SW480 (cell line): Measurements from ENCODE around the gene PLA1A.

ENCODE experiments used
- DNase-seq: peaks from one replicate; pipeline ENCODE4 v3.0.0-alpha.2; 2016; ENCODE audit warnings: low spot score

PLA1A gene

DNA sequence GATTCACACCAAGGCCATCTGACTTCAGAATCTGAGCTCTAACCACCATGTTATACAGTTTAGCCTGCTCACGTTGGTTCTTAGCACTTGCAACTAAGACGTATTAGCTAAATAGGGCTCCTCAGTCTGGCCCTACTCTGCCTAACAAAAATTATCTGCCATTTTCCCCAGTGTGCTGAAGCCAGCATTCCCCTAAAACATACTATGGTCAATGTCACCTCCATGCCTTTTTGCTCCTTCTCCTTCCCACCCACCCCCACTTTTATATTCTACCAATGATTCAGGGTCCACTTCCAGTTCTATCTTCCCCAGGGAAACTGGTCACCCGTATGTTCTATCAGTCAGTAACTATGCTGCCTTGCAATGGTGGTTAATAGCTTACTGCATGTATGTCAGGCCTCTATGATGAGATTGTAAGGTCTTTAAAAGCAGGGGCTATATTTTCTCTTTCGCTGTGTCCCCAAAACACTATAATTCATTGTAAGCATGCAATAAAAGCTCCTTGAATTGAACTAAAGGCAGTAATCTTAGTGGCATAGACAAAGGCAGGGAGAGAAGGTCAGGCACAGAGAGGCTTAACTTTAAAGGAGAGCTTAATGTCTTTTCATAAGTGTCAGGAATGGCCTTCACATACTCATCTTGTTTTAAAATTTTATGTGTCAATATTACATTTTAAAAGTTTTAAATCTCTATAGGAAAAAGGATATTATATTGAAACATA is 39.4 kb downstream of the PLA1A start:
- no peak for DNase-seq

DNA sequence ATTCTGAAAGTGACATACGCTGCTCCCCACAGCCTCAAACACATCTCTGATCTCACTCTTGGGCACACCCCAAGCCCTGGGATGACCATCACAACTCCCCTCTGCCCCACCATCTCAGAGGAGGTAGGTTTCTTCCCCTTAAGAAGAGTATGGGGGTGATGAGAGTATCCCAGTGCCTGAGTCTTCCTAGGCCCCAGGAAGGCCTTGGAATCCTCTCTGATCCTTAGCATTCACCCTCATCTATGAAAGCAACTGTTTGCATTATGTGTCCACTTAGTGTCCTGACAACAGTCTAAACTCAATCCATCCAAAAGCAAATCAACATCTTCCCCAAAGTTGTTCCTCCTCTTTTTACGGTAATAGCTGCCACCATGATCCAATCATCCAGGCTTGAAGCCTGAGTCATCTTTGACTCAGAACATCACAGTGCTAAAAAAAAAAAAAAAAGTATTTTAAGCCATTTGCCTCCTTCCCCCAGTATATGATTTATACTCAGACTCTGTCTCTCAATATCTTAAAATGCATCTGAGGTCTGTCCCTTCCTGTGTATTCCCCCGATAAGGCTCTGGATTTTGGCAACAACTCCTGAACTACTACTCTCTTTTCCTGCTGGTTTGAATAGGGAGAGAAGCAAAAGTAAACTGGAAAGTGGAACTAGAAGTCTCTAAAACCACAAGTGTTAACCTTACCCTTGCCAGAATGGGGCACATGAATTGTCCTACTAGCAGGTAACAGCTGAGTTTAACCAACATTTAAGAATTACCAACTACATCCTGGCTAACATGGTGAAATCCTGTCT is 40.2 kb downstream of the PLA1A start:
- no peak for DNase-seq

GRCh38 chr3:119639494-119640350 is 42.0 kb downstream of the PLA1A start:
- no peak for DNase-seq

- DNase-seq: no peak
These were observed 43.7 kb downstream of the PLA1A start for GRCh38 chr3:119641416-119641815.

DNA sequence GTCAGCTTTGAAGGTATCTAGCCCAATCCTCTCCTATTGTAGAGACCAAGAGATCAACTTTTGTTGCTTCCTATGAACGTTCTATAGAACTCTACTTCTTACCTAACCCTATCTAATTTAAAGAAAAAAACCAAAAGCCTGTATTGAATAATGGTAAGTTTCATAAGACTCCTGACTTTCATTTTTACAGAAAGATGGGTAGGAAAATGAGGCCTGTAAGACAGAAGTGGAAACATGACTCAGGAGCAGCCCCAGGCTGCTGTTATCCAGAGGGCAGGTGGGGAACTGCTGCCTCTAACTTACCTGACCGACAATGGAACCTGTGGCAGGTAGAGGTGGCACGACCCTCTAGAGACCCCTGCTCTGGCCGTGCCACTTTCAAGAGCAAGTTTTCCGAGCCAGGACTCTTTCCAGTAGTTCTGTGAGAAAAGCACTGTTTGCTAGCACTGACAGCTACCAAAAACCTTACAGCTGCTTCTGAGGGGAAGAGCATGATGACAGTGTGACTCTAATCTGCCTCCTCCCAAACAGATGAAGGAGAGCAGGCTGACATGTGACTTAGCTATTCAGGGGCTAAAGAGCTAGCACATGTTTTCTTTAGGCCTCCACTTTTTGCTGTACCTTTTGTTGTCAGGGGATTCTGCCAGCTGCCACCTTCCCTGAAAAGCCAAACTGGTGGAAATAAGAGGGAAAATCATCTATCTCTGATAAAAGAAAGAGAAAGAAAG is 45.2 kb downstream of the PLA1A start:
- DNase-seq: no peak

DNA sequence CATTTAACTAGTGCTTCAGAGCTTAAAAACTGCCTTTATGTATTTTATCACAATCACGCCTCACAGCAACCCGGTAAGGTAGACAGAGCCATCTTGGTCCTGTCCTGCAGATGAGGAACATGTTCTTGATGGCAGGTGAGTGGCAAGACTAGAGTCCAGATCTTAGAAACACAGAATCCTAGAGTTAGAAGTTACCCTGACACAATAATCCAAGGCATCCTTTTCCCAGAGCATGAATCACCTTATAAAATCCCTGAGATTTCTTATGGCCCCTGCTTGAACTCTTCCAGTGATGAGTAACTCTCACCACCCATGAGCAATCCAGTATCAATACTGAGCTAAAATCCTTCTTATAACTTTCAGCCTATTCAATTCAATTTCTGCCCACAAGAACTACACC is 45.8 kb downstream of the PLA1A start:
- DNase-seq: no peak

DNA sequence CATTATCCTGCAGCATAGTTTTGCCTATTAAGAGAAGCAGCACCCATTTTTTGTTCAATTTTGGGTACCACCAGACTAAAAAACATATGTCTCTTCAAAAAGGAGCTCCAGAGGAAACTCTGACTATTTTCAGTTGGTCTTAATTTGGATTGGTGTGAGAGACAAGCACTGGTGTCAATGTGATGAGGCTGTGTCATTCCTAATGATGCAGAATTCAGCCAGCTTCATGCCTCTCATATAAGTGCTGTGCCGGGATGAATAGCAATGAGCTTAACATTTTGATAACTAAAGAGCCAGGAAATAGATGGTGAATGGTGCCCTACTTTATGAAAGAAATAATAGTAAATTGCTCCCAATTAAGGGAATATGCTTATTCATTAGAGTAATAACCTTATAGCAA is 46.8 kb downstream of the PLA1A start:
- DNase-seq: no peak

- no peak for DNase-seq
These were observed 48.1 kb downstream of the PLA1A start for GRCh38 chr3:119645813-119646212.

GRCh38 chr3:119647171-119647570 is 49.5 kb downstream of the PLA1A start:
- DNase-seq: no peak

DNA sequence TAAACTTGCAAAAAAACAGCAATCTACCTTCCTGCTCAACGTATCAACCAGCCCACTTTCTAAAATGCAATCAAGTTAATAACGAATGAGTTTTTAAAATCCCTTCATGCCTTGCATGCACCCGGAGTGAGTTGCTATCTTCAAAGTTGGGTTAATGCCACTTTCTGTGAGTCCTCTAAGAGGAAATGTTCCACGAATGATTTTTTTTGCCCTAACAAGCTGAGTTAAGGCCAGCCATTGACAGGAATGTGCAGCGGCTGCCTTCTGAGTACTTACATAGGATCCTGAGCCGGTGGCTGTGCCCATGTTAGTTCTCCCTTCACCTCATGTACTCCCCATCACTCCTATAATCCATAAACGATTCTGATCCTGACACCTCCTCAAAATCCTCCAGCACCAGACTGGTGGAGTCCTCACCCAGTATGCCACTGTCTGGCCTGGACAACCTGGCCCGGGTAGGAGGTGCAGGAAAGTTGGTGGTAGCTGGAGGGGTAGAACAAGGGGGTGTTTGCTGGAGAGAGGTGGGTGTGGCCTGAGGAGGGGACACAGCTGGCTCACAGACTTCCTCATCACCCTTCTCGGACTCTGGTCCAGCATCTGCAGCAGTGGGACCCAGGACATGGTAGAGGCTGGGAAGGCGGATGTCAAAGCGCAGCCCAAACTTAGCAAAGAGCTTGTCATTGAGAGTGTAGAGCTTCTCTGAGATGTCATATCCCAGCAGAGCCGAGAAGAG is 50.3 kb downstream of the PLA1A start:
- no peak for DNase-seq

GRCh38 chr3:119649761-119650160 is 52.1 kb downstream of the PLA1A start:
- no peak for DNase-seq

GRCh38 chr3:119652306-119653033 is 54.8 kb downstream of the PLA1A start:
- no peak for DNase-seq

DNA sequence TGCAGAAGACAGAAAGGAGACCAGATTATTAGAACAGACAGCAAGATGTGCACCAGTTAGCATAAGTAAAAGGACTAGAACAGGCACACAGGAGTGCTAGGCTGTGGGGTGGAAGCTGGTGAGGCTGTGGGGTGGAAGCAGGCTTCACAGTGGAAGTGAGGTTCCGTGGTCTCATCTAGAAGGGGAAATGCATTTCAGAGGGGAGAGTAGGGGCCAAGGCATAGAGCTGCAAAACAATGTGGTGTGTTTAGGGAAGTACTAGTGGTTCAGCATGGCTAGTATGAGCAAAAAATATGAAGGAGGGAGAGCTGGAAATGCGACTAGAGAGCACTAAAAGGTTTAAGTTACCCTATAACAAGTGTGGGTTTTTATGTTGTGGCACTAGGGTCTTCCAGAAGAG is 56.2 kb downstream of the PLA1A start:
- DNase-seq: no peak

DNA sequence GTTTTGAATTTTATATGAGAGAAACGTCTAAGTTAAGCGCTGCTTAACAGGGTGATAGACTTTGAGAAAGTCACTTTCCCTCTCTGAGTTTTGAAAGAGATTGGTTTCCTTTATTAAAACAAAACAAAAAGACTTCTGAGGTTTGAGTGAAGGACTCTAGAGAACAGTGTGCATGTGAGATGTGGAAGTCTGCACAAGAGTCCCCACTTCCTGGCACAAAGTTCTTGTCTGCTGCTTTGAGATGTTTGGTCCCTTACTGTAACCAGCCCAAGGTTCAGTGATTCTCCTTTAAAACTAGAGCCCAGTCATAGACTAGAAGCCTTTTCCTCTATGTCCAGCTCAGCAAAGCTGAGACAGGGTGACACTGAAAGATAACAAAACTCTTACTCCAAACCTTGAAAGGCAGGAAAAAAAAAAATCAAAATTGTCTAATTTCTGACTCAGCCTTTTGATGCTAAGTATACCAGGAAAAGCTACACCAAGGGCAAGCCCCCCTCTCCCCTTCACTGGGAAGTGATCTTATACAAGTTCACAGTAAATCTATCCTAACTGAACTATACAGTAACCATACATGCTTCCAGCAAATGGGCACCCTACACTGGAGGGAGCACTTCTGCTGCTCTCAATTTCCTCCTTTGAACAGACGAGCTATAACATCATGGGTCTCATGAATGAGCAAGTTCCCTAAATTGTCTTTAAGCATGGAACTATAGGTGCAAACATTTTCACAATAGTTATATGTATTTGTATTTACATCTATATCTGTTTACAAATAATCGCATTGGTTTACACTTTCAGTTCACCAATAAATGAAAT is 60.4 kb downstream of the PLA1A start:
- no peak for DNase-seq

DNA sequence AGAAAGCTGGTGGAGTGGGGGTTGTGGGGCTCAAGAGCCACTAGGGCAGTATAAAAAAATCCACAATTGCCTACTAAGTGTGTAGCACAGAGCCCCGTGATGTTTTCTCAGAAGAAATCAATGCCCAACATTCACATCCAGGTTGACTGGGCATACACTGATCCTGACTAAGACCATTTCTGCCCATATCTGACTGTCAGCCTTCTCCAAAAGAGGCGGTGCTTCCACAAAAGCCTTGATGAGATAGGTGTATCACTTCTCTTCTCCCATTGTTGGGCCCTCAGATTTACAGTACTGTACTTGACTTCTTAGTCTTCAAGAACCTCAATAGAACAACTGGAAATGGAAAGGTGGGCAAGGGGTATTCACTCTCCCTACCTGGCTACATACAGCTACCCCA is 61.3 kb downstream of the PLA1A start:
- DNase-seq: no peak

DNA sequence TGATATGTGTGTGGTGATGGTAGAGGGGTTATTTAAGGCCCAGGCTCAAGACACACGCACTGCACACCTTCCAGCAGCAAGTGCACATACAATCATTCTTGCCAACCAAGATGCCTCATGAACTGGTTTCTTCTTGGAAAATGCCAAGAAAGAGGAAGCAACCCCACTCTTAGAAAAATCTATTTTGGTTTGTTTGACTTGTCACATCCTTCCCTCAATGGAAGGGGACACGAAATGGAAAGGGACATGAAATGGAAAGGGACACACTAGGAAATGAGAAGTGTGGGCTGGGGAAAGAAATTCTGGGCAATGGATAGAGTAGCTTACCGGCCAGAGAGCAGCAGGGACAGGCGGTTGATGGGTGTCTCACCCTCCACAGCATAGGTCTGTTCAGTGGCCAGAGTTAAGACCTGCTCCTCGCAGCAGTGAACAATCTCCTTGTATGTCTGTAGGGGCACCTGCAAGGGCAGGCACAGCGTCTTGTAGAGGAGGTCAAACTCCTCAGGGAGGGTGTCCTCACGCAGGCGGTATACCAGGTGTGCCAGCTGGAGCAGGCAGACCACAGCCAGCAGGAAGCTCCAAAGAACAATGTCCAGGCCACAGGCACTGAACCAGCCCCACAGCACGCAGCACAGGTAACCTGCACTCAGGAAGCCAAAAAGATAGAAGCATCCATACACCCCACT is 62.1 kb downstream of the PLA1A start:
- DNase-seq: no peak

DNA sequence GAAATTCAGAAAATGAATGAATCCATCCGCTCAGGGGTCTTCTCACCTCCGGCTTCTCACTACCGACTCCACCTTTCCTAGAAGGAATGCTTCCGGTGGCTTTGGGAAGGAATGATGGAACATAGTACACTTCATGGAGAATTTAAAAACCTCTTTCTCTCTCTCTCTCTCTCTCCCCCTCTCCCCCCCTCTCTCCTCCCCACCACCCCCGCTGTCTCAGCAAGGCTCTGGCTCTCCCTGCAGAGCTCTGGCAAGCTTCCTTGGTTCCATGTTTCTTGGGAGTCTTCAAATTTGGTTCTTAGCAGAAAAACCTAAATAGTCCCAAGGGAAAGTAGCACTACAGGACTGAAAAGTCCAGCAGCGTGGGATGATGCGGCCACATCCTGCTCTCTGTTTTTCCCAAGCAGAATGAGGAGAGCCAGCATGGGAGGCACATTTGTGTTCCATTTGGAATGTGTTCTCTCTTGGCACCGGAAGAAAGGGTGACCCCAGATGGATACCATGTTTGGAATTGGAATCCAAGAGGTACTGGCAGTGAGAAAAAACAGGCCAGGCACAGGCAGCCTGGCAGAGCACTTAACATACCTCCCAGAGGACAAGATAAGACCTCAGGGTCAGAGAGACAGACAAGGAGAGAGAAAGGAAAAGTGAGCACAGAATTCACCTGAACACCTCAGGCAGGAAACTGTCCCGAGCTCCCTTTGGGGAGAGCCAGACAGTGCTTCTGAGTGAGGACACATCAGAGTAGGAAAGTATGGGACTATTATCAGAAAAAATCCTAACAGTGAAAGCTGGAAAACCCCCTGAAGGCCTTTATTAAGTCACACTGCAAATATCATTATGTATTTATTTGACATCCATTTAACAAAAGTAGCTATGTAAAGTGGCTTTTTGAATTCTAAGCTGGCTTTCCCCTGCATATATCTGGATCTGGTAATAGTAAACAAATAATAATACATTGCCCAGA is 63.1 kb downstream of the PLA1A start, which contains the start of gene POPDC2:
TSS of gene POPDC2 (minus strand) at position 116 of the 967 bp plus-strand sequence. CDS start 166 bp downstream, outside the sequence.
- DNase-seq: no peak
